Hypothalamus (tissue), 51 donors: ENCODE results near the gene SCYL1.

ENCODE experiments used
- DNase-seq, 51 donors: peaks; one replicate each; lab custom pipeline; 2025; lab: John Stamatoyannopoulos, UW

SCYL1 gene

DNA sequence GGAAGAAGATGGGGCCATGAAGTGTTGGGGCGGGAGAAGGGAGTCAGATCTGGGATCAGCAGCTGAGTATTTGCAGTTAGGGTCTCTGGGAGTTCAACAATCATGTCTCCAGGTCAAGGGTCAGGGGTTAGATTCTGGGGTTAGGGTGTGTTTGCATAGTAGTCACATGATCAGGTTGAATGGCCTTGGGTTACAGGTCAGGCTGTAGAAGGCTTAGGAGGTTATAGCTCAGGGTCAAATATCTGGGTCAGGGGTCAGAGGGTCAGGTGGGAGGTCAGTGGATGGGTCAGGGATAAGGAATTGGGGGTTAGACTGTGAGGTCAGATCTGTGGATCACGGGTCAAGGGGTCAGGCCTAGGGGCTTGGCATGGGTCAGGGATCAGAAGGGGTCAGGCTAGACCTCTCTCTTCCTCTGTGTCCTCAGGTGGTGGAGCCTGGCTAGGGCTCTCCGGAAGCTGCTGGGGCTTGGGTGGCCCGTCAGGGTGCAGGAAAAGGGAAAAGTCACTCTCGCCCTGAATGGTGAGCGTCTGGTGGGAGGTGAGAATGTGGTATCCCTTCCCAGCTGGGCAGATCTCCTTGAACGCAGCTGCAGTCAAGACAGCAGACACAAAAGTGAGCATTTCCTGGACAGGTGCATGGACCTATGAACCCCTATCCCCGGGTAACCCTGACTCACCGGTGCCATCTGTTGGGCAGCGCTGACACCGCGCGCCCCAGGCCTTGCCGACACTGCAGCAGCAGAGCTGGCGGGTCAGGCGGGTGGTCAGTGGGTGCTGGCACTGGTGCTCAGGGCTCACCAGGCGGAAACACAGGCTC, 26.9 kb downstream of the SCYL1 start:
- peak in 6 of 51 donors; percentile 8 to 47 (median 24) for DNase-seq

DNA sequence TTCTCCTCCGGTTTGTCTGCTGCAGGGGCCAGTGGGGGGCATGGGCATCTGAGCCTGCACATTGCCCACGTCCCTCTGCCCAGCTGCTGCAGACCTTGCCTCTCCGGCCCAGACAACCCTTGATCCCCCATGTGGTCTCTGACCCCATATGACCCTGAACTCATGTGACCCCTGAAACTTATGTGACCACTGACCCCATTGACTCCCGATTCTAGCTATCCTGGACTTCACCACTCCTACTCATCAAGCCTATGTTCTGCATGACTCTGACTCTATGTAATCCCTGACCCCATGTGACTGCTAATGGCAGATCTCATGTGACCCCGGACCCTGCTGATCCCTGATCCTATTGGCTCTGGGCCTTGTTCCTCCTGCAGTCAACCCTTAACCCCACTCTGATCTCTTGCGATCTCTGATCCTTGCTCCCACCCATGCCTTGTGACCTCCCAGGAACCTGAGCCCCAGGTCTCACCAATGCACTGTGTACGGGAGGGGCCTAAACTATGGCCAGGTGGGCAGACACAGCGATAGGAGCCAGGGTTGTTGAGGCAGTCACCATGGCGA, 27.6 kb downstream of the SCYL1 start:
- DNase-seq, result no peak

DNA sequence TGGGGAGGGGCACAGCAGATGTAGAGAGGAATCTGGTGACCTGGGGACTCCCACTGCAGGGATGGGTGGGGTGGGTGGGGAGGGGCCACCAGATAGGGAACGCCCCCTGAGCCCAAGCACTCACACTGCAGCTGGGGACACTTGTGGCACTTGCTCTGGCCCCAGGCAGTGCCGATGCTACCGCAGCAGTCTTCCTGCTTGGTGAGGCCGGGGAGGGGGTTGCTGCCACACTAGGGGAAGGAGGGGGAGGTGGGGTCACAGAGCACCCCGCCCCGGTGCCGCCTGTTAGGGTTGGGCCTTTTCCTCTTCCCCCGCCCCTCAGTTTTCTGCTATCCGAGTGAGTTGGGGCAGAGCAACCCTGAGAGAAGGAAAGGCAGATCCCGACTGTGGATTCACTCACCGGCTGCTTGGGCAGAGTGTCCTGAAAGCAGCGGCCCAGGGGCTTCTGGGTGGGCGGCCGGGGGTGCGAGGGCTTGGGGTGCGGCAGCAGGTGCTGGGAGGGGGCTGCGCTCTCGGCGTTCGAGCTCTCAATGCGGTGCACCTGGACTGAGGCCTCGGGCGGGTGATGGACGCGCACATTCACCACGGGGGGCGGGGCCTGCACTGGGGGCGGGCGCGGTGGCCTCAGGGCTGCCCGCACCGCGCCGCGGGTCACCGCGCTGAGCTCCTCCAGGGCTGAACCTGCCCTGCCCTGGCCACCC, 28.6 kb downstream of the SCYL1 start:
- DNase-seq, result no peak

DNA sequence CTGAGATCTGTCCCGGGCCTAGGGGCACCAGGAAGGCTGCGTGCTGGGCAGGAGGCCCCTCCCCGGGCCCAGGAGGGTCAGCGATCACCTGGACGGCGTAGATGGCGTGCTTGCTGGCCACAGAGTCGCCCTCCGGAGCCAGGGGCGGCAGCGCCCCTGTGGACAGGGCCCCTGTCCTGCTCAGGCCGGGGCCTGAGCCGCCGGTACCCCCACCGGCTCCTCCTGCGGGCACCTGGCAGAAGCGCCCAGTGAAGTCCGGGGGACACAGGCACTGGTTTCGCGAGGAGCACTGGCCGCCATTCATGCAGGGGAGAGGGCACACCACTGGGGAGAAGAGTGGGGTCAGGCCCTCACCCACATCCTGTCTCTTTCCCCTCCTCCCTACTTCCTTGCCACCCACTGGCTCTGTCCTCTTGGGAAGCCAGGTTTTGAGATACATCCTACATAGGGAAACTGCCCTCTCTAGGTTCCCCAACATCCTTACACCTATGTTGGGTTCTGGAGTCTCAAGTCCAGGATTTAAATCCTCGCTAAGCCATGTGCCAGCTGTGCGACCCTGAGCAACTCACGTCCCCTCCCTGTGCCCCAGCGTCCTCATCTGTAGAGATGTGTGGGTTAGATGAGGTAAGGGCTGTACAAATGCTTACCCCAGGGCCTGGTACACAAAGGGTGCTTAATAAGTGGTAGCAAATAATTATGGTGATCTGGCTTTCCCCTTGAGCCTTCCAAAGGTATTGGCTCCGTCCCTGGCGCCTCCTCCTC, 29.4 kb downstream of the SCYL1 start:
- no peak for DNase-seq

DNA sequence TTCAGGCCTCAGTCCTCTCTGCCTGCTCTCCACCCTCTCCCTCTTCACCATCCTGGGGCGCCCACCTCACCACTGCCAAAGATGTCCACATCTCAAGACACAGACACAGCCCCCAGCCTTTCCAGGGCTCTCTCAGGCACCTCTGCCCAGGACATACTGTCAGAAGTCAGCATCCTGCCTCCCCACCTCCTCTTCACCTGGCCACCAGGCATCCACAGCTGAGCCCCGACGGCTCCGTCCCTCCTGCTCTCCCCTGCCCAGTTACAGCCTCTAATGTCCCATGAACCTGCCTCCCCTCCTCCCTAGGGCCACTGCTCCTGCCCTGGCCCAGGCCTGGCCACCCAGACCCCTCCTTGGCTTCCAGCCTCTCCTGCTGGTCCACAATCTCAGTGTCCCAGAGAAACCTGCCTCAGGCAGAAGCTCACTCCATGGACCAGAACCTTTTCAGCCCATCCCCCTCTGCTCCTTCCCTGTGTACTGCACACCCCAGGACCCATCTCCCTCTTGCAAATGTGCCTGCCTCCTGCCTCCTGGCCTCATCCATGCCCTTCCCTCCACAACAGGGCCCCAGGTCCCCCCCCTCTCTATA, 30.1 kb downstream of the SCYL1 start:
- DNase-seq, result no peak

- peak in 6 of 51 donors; percentile 14 to 49 (median 27) for DNase-seq
Measured at GRCh38 chr11:65555693-65556231, 30.9 kb downstream of the SCYL1 start.

- no peak for DNase-seq
Measured at GRCh38 chr11:65556470-65557279, 31.8 kb downstream of the SCYL1 start.

DNA sequence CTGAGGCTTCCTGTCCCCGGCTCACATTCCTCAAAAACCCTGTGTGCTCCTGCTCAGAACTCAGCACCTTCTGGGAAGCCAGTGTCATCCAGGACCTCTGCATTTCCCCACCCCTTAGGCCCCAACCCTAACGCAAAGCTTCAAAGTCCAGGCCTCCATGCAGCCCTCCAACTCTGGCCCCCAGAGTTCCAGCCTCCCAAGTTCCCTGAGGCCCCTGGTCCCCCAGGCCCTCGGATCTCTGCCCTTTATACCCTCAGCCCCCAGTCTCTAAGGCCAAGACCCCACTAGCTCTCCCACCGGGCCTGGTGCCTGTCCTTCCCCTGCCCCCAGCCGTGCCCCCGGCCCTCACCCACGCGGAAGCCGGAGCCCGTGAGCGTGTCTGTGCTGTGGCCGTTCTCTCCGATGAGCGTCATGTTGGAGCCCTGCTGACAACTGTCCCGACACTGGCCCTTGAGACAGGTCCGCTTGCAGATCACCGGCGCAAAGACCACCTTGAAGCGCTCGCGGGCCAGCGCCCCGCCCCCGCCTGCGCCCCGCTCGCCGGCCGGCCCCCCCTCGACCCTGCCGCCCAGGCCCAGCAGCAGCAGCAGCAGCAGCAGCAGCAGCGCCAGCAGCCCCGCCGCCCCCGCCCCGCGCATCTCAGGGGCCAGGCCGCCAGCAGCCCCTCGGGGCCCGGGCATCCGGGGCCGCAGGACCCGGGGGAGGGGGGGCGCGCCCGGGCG, 32.6 kb downstream of the SCYL1 start:
- DNase-seq, result peak in 15 of 51 donors; percentile 22 to 63 (median 39)

DNA sequence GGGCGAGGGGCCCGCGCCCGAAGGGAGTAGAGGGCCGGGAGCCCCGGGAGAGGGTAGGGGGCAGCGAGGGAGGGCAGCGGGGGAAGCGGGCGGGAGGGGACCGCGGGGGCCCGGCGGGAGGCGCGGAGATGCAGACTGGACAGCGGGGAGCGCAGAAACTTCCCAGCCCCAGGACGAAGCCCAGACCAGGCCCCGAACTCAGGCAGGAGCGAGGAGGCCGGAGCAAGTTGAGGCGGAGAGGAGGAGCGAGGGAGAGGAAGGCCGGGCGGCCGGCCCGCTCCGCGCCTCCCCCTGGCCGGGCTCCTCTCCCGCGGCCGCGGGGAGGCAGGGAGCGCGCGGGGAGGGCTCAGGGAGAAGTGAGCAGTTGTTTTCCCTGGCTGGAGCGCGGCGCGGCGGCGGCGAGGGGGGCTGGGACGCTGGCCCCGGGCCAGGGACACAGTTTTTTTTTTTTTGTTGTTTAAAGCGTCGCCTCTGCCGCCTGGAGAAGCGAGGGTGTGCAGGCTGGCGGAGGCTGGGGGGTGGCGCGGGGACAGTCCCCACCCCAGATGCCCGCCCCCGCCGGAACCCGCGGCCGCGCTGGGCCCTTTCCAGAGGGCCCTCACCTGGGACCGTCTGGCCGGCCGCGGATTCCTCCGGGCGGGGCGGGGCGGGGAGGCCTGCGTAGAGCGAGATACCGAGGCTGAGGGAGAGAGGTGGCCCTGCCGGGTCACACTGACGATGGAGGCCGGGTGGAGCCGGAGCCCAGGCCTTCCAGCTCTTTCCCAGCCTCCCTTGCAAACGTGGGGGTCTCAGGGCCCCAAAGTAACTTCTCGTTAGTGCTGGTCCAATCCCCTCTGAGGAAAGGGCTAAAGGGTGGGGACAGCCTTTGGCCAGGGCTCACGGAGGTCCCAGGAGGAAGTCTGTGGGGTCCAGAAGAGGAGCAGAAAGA, 33.4 kb downstream of the SCYL1 start, which contains the start of gene LTBP3:
Gene LTBP3 (minus strand): TSS at position 358 of the 928 bp plus-strand sequence. CDS start 400 bp downstream, outside the sequence.
- DNase-seq, result peak in 50 of 51 donors; percentile 37 to 88 (median 75)

DNA sequence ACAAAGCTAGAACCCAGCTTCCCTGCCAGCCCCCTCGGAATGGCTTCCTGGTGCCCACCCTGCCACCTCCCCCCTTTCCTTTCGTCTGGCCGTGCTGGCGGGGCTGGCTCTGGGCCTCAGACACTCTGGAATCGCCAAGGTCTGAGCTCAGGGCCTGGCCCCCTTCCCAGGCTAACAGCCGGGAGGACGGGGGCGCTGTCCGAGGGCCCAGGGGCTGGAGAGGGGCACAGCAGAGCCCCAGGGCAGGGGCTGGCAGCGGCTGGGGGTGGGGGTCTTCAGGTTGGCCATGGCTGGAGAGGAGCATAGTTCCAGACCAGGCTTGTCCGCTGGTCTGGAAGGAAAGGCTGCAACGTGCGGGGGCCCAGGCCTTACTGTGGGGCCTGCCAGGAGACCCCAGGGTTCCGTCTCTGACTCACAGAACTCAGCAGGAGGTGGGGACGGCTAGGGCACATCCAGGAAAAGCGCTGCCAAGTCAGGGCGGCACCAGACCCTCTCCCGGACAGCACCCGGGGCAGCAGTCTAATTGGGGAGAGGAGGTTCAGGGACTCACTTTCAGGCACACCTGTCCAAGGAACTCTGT, 34.1 kb downstream of the SCYL1 start:
- DNase-seq, result peak in 42 of 51 donors; percentile 32 to 78 (median 66)

GRCh38 chr11:65559535-65559934, 34.7 kb downstream of the SCYL1 start:
- no peak for DNase-seq

GRCh38 chr11:65559951-65560537, 35.2 kb downstream of the SCYL1 start:
- peak in 3 of 51 donors; percentile 14 to 25 (median 20) for DNase-seq

DNA sequence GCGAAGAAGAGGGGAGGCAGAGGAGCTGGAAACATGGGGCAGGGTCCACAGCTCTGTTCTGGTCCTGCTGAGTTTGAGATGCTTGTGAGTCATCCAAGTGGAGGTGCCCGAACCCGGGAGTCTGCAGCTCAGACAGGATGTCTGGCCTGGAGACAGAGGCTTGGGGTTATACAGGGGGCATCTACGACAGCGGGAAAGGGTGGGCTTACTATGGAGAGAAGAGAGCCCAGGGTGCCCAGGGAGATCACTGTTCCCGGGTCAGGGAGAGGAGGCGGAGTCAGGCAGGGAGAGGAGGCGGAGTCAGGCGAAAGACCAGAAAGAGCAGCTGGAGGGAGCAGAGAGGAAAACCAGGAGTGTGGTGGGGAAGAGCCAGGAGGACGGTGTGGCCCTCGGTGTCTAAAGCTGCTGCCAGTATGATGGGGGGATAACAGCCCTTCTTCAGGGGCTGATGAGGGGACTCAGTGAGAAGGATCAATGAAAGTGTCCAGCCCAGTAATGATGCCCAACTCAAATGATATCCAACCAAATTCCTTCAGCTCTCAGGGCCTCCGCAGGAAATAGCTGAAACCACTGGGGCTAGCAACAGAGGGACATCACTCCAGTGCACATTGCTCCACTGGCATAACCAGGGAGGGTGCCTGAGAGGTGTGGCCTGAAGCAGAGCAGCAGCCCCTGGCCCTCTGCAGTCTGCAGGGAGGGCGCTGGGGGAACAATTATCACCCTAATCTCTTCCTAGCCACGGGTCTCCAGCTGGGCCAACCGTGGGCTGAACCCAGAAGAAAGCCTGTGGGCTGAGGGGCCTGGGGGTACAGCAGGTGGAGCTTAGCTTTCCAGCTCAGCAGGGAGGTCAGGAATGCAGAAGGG, 35.9 kb downstream of the SCYL1 start:
- peak in 17 of 51 donors; percentile 21 to 68 (median 43) for DNase-seq

- no peak for DNase-seq
Measured at GRCh38 chr11:65562020-65562419, 37.1 kb downstream of the SCYL1 start.

- no peak for DNase-seq
Measured at GRCh38 chr11:65562788-65563187, 37.9 kb downstream of the SCYL1 start.

DNA sequence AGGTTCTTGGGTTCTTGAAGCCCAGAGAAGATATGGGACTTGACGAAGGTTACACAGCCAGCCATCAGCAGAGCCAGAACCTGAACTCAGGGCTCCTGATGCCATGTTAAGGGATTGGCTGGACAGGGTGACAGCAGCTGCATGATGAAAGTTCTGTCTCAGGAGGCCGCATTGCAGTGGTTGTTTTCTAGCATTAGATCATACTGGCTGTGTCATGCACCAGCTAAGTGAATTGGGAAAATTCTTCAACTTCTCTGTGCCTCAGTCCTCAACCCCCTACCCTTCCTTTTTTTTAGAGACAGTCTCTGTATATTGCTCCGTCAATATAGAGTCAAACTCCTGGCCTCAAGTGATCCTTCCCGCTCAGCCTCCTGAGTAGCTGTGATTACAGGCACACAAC, 38.7 kb downstream of the SCYL1 start:
- no peak for DNase-seq
